Natural killer cell (primary cell): Measurements from ENCODE around the gene GRIA3. TPM values are rescaled to one million over a fixed set of nuclear protein-coding genes. Genes with fewer than 3 reads are reported as not detected.
"Not testable (repeated sequence)": the region's sequence is repeated elsewhere in the genome, so short reads cannot be mapped to it uniquely, and the experiment has no call there.

Source experiments
- ATAC-seq, 3 donors: fragments of 150-1000 bp in 2 of 3; fragments of 200-7000 bp in 1 of 3; cut with Tn5 transposase; 1 replicate in 1 of 3; 2 replicates in 2 of 3; pipeline ENCODE4 v1.10.0; 2021; ENCODE audit warnings: mild to moderate bottlenecking in 2 of 3, moderate library complexity in 2 of 3
- DNase-seq, 2 donors: peaks; one replicate each; pipeline versions ENCODE4 v3.0.0 to v3.0.0-alpha.2; 2013 to 2021; ENCODE audit warnings: mixed read lengths in 1 of 2
- H3K27ac ChIP-seq: one replicate; pipeline ENCODE4 v1.5.1; 2013; ENCODE audit warnings: mild to moderate bottlenecking, low read length
- H3K27me3 ChIP-seq: one replicate; pipeline ENCODE4 v1.6.1; 2013; ENCODE audit warnings: low read length; ENCODE audit not compliant: control insufficient read depth, insufficient read depth
- H3K36me3 ChIP-seq: one replicate; pipeline ENCODE4 v1.6.1; 2013; ENCODE audit warnings: low read length; ENCODE audit not compliant: control insufficient read depth, insufficient read depth
- H3K4me1 ChIP-seq: one replicate; pipeline ENCODE4 v1.6.1; 2013; ENCODE audit warnings: low read length; ENCODE audit not compliant: control insufficient read depth, insufficient read depth
- H3K4me3 ChIP-seq: one replicate; pipeline ENCODE4 v1.5.1; 2013; ENCODE audit warnings: low read length
- H3K9me3 ChIP-seq: one replicate; pipeline ENCODE4 v1.6.1; 2013; ENCODE audit warnings: low read length; ENCODE audit not compliant: control insufficient read depth, insufficient read depth
- H3K27ac Mint-ChIP-seq, 2 donors: one replicate each; pipeline ENCODE4 v1.8.0; 2022; ENCODE audit warnings: mild to moderate bottlenecking in 2 of 2, mixed read lengths in 2 of 2, moderate library complexity in 1 of 2
- H3K27me3 Mint-ChIP-seq, 2 donors: one replicate each; pipeline ENCODE4 v1.8.0; 2022; ENCODE audit warnings: low read depth in 2 of 2, mixed read lengths in 2 of 2
- H3K36me3 Mint-ChIP-seq: one replicate; pipeline ENCODE4 v1.8.0; 2022; ENCODE audit warnings: mixed read lengths
- H3K4me1 Mint-ChIP-seq, 2 donors: one replicate each; pipeline ENCODE4 v1.8.0; 2022; ENCODE audit warnings: mixed read lengths in 2 of 2
- H3K4me3 Mint-ChIP-seq: one replicate; pipeline ENCODE4 v1.8.0; 2022; ENCODE audit warnings: mild to moderate bottlenecking, moderate library complexity, mixed read lengths
- H3K9me3 Mint-ChIP-seq, 2 donors: one replicate each; pipeline ENCODE4 v1.8.0; 2022; ENCODE audit warnings: mixed read lengths in 2 of 2
- CTCF ChIP-seq: fragments of 200-600 bp; IDR thresholded peaks from one replicate; pipeline ENCODE4 v1.8.0; 2022; ENCODE audit warnings: antibody characterized with exemption
- WGBS: methylation state at CpG from one replicate; pipeline ENCODE4 v1.1.7; 2013; ENCODE audit warnings: missing lambda C conversion rate; ENCODE audit not compliant: insufficient coverage; 5-methylcytosine and 5-hydroxymethylcytosine counted together
- intact Hi-C: fragments of 100-400 bp; cut with micrococcal nuclease; formaldehyde crosslinking; loops from one replicate; pipeline ENCODE4 v1.14.2; 2022
- total RNA-seq, 4 donors: library from RNA; stranded (reverse); fragments of 120-200 nt in 1 of 4; gene quantifications; one replicate each; pipeline versions ENCODE4 v1.2.3 to v1.2.4, GENCODE V29; 2013 to 2022

GRIA3 gene
- total RNA-seq, 3 donors from 2014 or later (not counting 1 experiment from before 2014, with no cell fraction given) = not detected

GRCh38 chrX:123361371-123361770, 177.3 kb downstream of the GRIA3 start:
- no peak overlapping the region for H3K4me3 ChIP-seq
- H3K27ac ChIP-seq = no peak overlapping the region
- H3K27me3 ChIP-seq = no peaks in the 10 kb centered on the region
- Mint-ChIP-seq H3K4me1 (no peaks in the 10 kb centered on the region), H3K9me3 (no peaks in the 10 kb centered on the region), H3K4me3 (no peak overlapping the region), H3K27ac (no peak overlapping the region), H3K27me3 (no peaks in the 10 kb centered on the region), H3K36me3 (no peaks in the 10 kb centered on the region)
- DNase-seq = no peak
- H3K36me3 ChIP-seq = no peaks in the 10 kb centered on the region
- intact Hi-C loops = no loop called here
- no peak for ATAC-seq
- WGBS = no CpG with 5 or more reads among the region's 1 CpG
- no peaks in the 10 kb centered on the region for H3K9me3 ChIP-seq
- no peaks in the 10 kb centered on the region for H3K4me1 ChIP-seq
- TF ChIP-seq CTCF = no peak

GRCh38 chrX:123386196-123386595, 202.1 kb downstream of the GRIA3 start:
- H3K4me1 ChIP-seq, H3K9me3 ChIP-seq, H3K27me3 Mint-ChIP-seq, H3K36me3 Mint-ChIP-seq, H3K27ac Mint-ChIP-seq, H3K27me3 ChIP-seq, H3K4me3 Mint-ChIP-seq, H3K4me3 ChIP-seq, ATAC-seq, H3K4me1 Mint-ChIP-seq, DNase-seq, intact Hi-C loops, H3K27ac ChIP-seq, H3K36me3 ChIP-seq: not testable (repeated sequence)
- no CpG with 5 or more reads among the region's 2 CpGs for WGBS
- H3K9me3 Mint-ChIP-seq = peaks cover 6 to 12% of the 10 kb centered on the region in 2 donors

DNA sequence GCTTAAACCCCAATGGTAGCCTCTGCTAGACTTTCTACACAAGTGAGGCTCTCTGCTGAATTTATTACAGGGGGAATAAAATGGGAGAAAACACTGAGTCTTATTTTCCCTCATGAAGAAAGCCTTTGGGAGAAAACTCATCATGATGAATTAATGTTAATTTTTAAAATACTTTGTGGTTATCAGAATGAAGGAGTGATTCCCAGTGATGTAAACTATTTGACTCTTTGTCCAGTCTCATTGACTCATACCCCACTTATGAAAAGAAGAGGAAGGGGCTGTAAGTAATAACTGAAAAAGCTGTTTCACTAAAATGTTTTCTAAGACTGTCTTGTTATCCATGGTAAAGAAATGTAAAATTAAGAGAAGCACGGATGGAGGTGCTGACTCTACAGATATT, 208.8 kb downstream of the GRIA3 start:
- Histone ChIP-seq H3K4me1 (no peaks in the 10 kb centered on the region), H3K36me3 (no peaks in the 10 kb centered on the region), H3K9me3 (no peaks in the 10 kb centered on the region), H3K27me3 (no peaks in the 10 kb centered on the region), H3K27ac (no peak overlapping the region), H3K4me3 (no peak overlapping the region)
- DNase-seq (no peak), ATAC-seq (no peak)
- Mint-ChIP-seq H3K4me1 (no peaks in the 10 kb centered on the region), H3K36me3 (no peaks in the 10 kb centered on the region), H3K9me3 (peaks cover 4 to 12% of the 10 kb centered on the region in 2 donors), H3K4me3 (no peak overlapping the region), H3K27me3 (peaks cover 0 to under 1% of the 10 kb centered on the region in 2 donors), H3K27ac (no peak overlapping the region)
- no CpG with 5 or more reads among the region's 1 CpG for WGBS
- no peak for TF ChIP-seq CTCF
- intact Hi-C loops = no loop called here

DNA sequence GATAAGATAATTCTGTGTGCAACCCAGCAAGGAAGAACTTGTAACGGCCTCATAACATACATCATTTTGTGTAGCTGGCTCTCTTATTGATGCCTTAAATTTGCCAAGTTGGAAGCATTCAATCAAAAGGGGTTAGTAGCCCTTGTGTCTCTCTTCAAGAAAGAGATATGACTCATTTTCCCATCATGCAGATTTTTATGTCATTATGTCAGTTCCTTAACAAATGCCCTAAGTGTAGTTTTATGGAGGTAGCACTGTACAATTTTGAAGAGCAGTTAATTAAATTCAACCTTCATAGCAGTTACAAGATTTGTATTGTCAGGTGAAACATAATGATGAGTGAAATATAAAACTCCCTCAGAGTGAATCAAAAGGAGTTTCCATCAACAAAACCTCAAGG, 215.6 kb downstream of the GRIA3 start:
- Histone ChIP-seq H3K4me3 (no peak overlapping the region), H3K27ac (no peak overlapping the region), H3K36me3 (no peaks in the 10 kb centered on the region), H3K4me1 (no peaks in the 10 kb centered on the region), H3K27me3 (no peaks in the 10 kb centered on the region), H3K9me3 (no peaks in the 10 kb centered on the region)
- H3K27ac Mint-ChIP-seq = no peak overlapping the region
- no peaks in the 10 kb centered on the region for H3K4me1 Mint-ChIP-seq
- DNase-seq (no peak), ATAC-seq (no peak)
- H3K27me3 Mint-ChIP-seq = peaks cover 0 to 10% of the 10 kb centered on the region in 2 donors
- TF ChIP-seq CTCF = no peak
- no peaks in the 10 kb centered on the region for H3K36me3 Mint-ChIP-seq
- WGBS = 50% methylated on average over 1 of the region's 1 CpG
- intact Hi-C loops = no loop called here
- no peaks in the 10 kb centered on the region for H3K9me3 Mint-ChIP-seq
- H3K4me3 Mint-ChIP-seq = no peak overlapping the region
